ENCODE measurements around the gene SLC25A22.

DNA sequence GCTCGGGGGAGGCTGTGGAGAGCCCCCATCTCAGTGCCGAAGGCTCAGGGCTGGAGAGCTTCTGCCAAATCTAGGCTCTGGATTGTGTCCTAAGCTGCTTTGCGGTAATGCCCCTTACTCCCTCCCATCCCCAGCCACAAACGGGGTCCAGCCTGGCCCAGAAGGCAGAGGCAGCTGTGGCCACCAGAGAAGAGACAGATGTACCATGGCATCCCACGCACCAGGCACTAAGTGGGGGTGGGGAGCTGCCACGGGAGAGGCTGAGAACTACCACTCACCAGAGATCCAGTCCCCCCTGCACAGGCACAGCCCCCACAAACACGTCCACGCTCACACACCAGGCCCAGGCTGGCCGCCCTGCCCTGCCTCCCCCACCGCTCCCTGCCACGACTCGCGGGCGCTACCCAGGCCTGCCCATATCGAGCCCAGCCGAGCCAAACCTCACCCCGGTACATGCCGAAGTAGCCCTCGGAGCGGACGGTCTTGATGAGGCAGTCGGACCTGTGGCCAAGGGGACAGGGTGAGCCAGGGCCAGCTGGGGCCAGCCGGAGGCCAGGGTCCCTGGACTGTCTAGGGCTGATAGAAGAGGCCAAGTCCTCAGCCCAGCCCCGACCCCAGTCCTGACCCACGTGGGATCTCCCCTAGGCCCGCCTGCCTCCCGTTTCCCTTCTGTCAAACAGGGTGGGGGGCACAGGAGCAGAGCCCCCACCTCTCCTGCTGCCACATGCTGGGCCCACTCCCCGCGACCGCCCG lies 3.9 kb downstream of the SLC25A22 start:
- TF ChIP-seq, protein P1, sequence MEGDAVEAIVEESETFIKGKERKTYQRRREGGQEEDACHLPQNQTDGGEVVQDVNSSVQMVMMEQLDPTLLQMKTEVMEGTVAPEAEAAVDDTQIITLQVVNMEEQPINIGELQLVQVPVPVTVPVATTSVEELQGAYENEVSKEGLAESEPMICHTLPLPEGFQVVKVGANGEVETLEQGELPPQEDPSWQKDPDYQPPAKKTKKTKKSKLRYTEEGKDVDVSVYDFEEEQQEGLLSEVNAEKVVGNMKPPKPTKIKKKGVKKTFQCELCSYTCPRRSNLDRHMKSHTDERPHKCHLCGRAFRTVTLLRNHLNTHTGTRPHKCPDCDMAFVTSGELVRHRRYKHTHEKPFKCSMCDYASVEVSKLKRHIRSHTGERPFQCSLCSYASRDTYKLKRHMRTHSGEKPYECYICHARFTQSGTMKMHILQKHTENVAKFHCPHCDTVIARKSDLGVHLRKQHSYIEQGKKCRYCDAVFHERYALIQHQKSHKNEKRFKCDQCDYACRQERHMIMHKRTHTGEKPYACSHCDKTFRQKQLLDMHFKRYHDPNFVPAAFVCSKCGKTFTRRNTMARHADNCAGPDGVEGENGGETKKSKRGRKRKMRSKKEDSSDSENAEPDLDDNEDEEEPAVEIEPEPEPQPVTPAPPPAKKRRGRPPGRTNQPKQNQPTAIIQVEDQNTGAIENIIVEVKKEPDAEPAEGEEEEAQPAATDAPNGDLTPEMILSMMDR (conservative IDR thresholded peaks at IDR 0.05; ENCODE audit: low read length): no peak
- no peak for TF ChIP-seq EZH2phosphoT487 (IDR thresholded peaks at IDR 0.05; ENCODE audit: borderline replicate concordance)

Measured in Loucy (cell line).